ENCODE data around the gene ZNF292.

The ZNF292 gene

DNA sequence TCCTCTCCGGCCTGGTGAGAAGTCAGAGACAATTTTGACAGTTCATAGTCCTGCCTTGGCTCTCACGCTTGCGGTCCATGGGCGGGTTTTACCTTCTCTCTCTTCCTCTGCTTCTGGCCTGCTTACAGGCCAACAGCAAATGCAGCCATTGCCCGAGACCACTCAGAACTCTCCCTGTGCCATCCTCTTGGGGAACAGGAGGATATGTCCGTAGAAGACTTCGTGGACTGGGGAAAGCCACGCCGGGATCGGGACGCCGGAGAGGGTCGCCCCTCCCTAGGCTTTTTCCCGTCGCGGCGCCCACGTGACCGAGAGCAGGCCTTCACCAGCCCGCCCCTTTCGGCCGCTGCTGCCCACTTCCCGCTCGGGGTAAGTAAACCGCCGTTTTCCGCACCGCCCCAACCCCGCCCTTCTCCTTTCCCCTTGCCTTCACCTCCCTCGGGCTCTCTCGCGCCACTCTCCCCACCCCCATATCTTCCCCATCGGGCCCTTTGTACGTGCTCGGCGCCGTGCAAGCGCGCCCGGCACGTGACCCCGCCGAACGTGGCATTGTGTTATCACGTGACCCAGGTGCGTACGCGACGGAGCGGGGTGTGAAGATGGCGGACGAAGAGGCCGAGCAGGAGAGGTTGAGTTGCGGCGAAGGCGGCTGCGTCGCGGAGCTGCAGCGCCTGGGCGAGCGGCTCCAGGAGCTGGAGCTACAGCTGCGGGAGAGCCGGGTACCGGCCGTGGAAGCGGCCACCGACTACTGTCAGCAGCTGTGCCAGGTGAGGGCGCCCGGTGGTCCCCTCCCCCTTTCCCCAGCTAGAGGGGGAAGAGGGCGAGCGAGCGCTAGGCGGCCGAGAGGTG is at the start of gene ZNF292:
ZNF292 (plus strand) TSS at position 573 of the 849 bp plus-strand sequence; CDS start at position 600, 27 bp downstream.
- in situ Hi-C loops (cut with HindIII; ENCODE audit: low sequenced_read_pairs), result no loop called here
- TF ChIP-seq CTCF (IDR thresholded peaks at IDR 0.05; ENCODE audit: low read depth, low read length, missing control alignments), result no peak
- H3K4me3 ChIP-seq (ENCODE audit: low read depth, low read length), result peak within 1 kb of the TSS; percentile 83
- peak; percentile 94 for DNase-seq (ENCODE audit: low read depth)

- H3K4me3 ChIP-seq (ENCODE audit: low read depth, low read length), result no peak overlapping the region
- no peak for TF ChIP-seq CTCF (IDR thresholded peaks at IDR 0.05; ENCODE audit: low read depth, low read length, missing control alignments)
- in situ Hi-C loops (cut with HindIII; ENCODE audit: low sequenced_read_pairs), result no loop called here
- DNase-seq (ENCODE audit: low read depth), result no peak
Observed at GRCh38 chr6:87105823-87106222, 49.5 kb upstream of the ZNF292 start.

- no peak overlapping the region for H3K4me3 ChIP-seq (ENCODE audit: low read depth, low read length)
- in situ Hi-C loops (cut with HindIII; ENCODE audit: low sequenced_read_pairs), result no loop called here
- no peak for TF ChIP-seq CTCF (IDR thresholded peaks at IDR 0.05; ENCODE audit: low read depth, low read length, missing control alignments)
- DNase-seq (ENCODE audit: low read depth), result no peak
Observed at GRCh38 chr6:87110636-87111035, 44.7 kb upstream of the ZNF292 start.

DNA sequence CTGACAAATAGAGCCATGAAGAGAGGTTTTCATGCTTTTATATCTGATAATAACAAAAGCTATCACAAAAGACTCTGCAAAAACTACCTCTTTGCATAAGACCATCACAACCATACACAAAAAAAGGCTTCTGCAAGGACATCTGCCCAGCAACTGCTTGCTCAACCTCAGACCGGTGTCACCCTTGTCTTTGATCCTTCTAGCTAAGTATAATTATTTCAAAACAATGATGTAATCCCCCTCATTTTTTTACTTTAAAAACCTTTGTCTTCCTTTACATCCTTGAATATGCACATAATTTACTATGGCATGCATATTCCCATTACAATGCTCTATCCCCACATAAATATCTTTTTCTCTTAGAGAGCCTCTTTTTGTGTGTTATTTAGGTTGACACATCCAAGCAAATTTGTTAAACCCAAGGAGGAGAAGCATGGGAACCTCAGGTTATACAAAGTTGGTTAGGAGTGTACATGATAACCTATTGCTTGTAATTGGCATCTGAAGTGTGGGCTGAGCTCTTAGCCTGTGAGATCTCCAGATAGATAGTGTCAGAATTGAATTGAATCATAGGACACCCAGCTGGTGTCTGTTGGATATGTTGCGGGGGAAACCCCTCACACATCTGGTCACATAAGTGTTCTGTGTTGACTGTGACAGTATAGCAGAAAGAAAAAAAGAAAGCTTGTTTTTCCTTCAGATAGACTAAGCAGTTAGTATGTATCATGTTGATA is 39.8 kb upstream of the ZNF292 start:
- TF ChIP-seq CTCF (IDR thresholded peaks at IDR 0.05; ENCODE audit: low read depth, low read length, missing control alignments), result no peak
- H3K4me3 ChIP-seq (ENCODE audit: low read depth, low read length), result no peak overlapping the region
- DNase-seq (ENCODE audit: low read depth), result no peak
- in situ Hi-C loops (cut with HindIII; ENCODE audit: low sequenced_read_pairs), result no loop called here

DNA sequence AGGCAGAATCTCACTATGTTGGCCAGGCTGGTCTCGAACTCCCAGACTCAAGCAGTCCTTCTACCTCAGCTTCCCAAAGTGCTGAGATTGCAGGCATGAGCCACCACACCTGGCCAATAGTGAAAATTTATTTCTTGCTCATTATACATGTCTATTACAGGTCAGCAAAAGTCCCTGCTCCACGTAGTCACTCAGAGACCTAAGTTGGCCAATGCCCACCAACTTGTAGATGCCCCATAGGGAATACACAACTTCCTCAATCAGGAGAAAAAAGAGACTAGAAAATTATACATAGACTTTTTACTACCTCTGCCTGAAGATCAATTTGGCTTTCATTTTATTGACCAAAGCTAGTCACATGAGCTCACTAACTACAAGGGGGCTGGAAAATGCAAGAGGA is 38.4 kb upstream of the ZNF292 start:
- no peak overlapping the region for H3K4me3 ChIP-seq (ENCODE audit: low read depth, low read length)
- DNase-seq (ENCODE audit: low read depth), result no peak
- no peak for TF ChIP-seq CTCF (IDR thresholded peaks at IDR 0.05; ENCODE audit: low read depth, low read length, missing control alignments)
- in situ Hi-C loops (cut with HindIII; ENCODE audit: low sequenced_read_pairs), result no loop called here

DNA sequence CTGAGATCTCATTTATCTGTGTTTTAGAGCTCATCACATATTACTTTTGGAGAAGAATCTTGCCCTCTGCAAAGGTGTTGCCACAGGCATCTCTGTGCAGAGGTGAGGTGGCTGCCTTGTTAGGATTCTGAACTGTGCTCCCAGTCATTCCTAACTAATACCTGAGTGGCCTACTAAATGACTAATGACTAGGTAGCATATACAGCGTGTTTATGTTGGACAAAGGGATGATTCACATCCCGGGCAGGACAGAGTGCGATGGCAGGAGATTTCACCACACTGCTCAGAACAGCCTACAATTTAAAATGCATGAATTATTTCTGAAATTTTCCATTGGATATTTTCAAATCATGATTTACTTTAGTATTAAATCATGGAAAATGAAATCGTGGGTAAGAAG is 37.3 kb upstream of the ZNF292 start:
- TF ChIP-seq CTCF (IDR thresholded peaks at IDR 0.05; ENCODE audit: low read depth, low read length, missing control alignments), result no peak
- no peak for DNase-seq (ENCODE audit: low read depth)
- in situ Hi-C loops (cut with HindIII; ENCODE audit: low sequenced_read_pairs), result no loop called here
- no peak overlapping the region for H3K4me3 ChIP-seq (ENCODE audit: low read depth, low read length)

Measured in astrocyte of the cerebellum (primary cell).